GM18873 (cell line): Measurements from ENCODE around the gene NXPH1.

ENCODE experiments used
- ATAC-seq: cut with Tn5 transposase; IDR thresholded peaks from one replicate; pipeline ENCODE4 v1.9.1; 2021; ENCODE audit warnings: mild to moderate bottlenecking, moderate library complexity, moderate number of reproducible peaks; ENCODE audit not compliant: unreplicated experiment, low FRiP score

Gene NXPH1

GRCh38 chr7:8435590-8436545 is 2.5 kb downstream of the NXPH1 start:
- no peak for ATAC-seq

GRCh38 chr7:8436965-8437364 is 3.6 kb downstream of the NXPH1 start:
- ATAC-seq, result no peak

GRCh38 chr7:8437606-8438005 is 4.2 kb downstream of the NXPH1 start:
- no peak for ATAC-seq

- ATAC-seq, result no peak
Measured at GRCh38 chr7:8440670-8441069, 7.3 kb downstream of the NXPH1 start.

- ATAC-seq, result no peak
Measured at GRCh38 chr7:8441106-8441965, 7.9 kb downstream of the NXPH1 start.

GRCh38 chr7:8442051-8442813 is 8.8 kb downstream of the NXPH1 start:
- no peak for ATAC-seq

GRCh38 chr7:8442814-8443304 is 9.4 kb downstream of the NXPH1 start:
- ATAC-seq, result no peak

- no peak for ATAC-seq
Measured at GRCh38 chr7:8443576-8444467, 10.4 kb downstream of the NXPH1 start.

GRCh38 chr7:8444468-8444769 is 11.0 kb downstream of the NXPH1 start:
- ATAC-seq, result no peak

GRCh38 chr7:8453535-8453934 is 20.1 kb downstream of the NXPH1 start:
- no peak for ATAC-seq

GRCh38 chr7:8455426-8455825 is 22.0 kb downstream of the NXPH1 start:
- ATAC-seq, result no peak

GRCh38 chr7:8462309-8462708 is 28.9 kb downstream of the NXPH1 start:
- no peak for ATAC-seq

GRCh38 chr7:8465338-8465737 is 31.9 kb downstream of the NXPH1 start:
- ATAC-seq, result no peak

GRCh38 chr7:8480527-8480926 is 47.1 kb downstream of the NXPH1 start:
- no peak for ATAC-seq

GRCh38 chr7:8481096-8481495 is 47.7 kb downstream of the NXPH1 start:
- no peak for ATAC-seq

GRCh38 chr7:8481752-8482446 is 48.5 kb downstream of the NXPH1 start:
- ATAC-seq, result no peak

- ATAC-seq, result no peak
Measured at GRCh38 chr7:8490391-8491045, 57.1 kb downstream of the NXPH1 start.

GRCh38 chr7:8491106-8491505 is 57.7 kb downstream of the NXPH1 start:
- ATAC-seq, result no peak
